Hepatocyte (in vitro differentiated cells): ENCODE measurements around the gene NFKB2.

Experiments used
- EZH2 ChIP-seq: fragments of 200-600 bp; sonication (generic); IDR thresholded peaks from 2 replicates; pipeline ENCODE4 v1.6.1; 2016; ENCODE audit warnings: antibody characterized with exemption, mild to moderate bottlenecking, borderline replicate concordance
- EZH2phosphoT487 ChIP-seq: fragments of 200-600 bp; sonication (generic); IDR thresholded peaks from one replicate; pipeline ENCODE4 v1.6.1; 2018; ENCODE audit warnings: antibody characterized with exemption, mild to moderate bottlenecking, low read depth, moderate library complexity; ENCODE audit not compliant: unreplicated experiment, severe bottlenecking
- TF ChIP-seq, protein P1 (sequence below): fragments of 200-600 bp; sonication (generic); IDR thresholded peaks from 2 replicates; pipeline ENCODE4 v1.5.1; 2016; ENCODE audit warnings: antibody characterized with exemption, mild to moderate bottlenecking; ENCODE audit not compliant: poor library complexity

DNA sequence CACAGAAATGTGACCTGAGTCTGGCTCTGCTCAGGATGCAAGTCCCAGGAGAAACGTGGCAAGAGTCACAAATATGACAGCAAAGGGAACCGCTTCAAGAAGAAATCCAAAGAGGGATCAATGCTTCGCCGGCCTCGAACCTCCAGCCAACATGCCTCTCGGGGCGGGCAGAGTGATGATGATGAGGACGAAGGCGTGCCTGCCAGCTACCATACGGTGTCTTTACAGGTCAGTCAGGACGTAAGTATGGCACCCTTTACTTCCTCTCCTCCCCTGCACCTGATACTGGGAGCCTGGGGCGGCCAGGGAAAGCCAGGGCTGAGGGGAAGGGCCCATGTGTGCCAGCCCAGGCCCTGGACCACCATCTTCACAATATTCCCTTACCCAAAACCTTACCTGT is 18.6 kb upstream of the NFKB2 start:
- TF ChIP-seq, protein P1, sequence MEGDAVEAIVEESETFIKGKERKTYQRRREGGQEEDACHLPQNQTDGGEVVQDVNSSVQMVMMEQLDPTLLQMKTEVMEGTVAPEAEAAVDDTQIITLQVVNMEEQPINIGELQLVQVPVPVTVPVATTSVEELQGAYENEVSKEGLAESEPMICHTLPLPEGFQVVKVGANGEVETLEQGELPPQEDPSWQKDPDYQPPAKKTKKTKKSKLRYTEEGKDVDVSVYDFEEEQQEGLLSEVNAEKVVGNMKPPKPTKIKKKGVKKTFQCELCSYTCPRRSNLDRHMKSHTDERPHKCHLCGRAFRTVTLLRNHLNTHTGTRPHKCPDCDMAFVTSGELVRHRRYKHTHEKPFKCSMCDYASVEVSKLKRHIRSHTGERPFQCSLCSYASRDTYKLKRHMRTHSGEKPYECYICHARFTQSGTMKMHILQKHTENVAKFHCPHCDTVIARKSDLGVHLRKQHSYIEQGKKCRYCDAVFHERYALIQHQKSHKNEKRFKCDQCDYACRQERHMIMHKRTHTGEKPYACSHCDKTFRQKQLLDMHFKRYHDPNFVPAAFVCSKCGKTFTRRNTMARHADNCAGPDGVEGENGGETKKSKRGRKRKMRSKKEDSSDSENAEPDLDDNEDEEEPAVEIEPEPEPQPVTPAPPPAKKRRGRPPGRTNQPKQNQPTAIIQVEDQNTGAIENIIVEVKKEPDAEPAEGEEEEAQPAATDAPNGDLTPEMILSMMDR, result no peak
- TF ChIP-seq EZH2, result no peak
- no peak for TF ChIP-seq EZH2phosphoT487
